HG03175 (cell line): ENCODE data around the gene TBC1D24.

ENCODE experiments used
- ATAC-seq: cut with Tn5 transposase; IDR thresholded peaks from one replicate; pipeline ENCODE4 v1.9.1; 2021; ENCODE audit warnings: mild to moderate bottlenecking, moderate library complexity; ENCODE audit not compliant: unreplicated experiment

The TBC1D24 gene

DNA sequence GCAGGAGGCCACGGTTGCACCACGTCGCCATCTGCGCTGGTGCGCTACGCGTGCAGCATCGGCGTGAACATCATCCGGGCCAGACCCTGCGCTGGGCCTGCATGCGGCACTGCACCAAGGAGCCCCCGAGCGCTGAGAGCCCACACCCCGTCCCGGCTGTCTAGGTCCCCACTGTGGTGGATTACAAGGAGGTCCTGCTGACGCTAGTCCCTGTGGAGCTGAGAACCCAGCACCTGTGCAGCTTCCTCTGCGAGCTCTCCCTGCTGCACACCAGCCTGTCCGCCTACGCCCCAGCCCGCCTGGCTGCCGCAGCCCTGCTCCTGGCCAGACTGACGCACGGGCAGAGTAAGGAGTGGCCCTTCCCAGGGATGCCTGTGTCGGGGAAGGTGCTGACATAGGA, 25.8 kb upstream of the TBC1D24 start:
- ATAC-seq: no peak

GRCh38 chr16:2450535-2450934, 24.4 kb upstream of the TBC1D24 start:
- no peak for ATAC-seq

- ATAC-seq: no peak
These were observed 23.9 kb upstream of the TBC1D24 start for GRCh38 chr16:2450975-2451381.

GRCh38 chr16:2451851-2452320, 23.0 kb upstream of the TBC1D24 start:
- no peak for ATAC-seq

DNA sequence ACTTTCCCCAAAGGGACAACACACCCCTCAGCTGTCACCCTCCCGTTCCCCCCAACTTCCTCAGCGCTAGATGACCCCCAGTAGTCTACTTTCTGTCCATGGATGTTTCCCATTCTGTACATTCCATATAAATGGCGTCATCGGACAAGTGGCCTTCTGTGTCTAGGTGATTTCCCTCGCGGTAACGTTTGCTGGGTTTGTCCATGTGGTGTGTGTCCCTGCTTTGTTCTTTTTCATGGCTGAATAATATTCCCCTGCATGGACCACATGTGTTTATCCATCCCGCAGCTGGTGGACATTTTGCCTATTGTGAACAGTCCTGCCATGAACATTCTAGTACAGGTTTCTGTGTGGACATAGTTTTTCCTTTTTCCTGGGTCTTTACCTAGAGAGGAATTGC, 22.3 kb upstream of the TBC1D24 start:
- no peak for ATAC-seq

DNA sequence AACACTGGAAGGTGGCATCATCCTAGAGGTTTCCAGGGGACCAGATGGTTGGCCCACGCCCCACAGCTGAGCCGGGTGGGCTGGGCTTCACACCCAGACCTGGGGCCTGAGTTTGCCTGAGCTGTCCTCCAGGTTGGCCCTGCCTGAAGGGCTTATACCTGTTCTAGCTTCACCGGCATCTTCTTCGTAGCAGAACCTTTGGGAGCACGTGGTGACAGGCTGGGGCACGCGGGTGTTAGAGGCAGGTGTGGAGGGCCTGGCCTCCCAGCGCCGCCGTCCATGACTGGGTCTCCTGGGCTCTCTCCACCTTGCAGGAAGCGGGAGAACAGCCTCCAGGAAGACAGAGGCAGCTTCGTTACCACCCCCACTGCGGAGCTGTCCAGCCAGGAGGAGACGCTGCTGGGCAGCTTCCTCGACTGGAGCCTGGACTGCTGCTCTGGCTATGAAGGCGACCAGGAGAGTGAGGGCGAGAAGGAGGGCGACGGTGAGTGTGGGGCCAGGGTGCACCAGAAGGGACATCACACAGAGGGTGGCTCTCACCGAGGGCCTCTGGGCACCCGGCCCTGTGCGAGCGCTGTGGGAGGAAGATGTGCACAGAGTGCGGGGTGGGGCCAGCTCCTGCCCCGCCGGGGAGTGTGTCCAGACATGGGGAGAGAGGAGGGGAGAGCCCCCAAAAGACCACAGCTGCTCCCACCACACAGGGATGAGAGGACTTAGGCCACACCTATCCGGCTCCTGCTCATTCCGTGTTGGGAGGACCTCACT, 19.7 kb upstream of the TBC1D24 start:
- no peak for ATAC-seq

GRCh38 chr16:2456551-2457153, 18.3 kb upstream of the TBC1D24 start:
- no peak for ATAC-seq

DNA sequence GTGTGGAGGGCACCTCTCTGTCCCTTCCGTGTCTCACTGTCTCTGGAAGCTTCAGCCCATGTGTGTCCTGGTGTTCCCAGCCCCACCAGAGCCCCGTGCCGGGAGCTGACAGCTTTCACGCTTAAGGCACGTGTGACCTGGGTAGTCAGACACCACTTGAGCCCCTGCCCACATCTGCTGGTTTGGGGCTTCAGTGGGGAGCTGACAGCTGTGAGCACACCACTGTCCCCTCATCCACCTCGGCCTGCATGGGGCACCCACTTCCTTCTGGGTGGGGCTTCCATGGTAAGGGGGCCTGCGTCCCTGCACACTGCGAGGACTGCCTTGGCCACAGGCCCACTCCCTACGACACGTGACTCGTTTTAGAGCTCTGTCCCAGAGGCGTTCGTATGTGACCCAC, 17.7 kb upstream of the TBC1D24 start:
- ATAC-seq: no peak

DNA sequence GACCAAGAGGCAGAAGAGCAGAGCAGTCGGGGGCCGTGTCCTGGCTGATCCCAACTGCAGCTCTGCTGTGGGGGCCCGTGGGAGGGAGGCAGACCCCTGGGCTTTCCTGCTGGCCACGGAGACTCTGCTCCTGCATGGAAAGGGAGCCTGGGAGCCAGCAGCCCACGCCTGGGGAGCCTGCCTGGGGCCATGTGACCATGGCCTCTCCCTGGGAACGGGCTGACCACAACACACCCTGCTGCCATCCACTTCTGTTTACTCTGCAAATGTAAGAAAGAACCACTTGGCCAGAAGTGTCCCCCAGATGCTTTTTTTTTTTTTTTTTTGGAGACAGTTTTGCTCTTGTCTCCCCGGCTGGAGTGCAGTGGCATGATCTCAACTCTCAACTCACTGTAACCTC, 17.0 kb upstream of the TBC1D24 start:
- no peak for ATAC-seq

GRCh38 chr16:2458887-2459646, 15.9 kb upstream of the TBC1D24 start:
- no peak for ATAC-seq

GRCh38 chr16:2459647-2460390, 15.1 kb upstream of the TBC1D24 start, which contains the start of gene TEDC2:
Gene TEDC2, plus strand, starts transcription at chr16:2460109. Its CDS starts 36 bp downstream, at chr16:2460145.
- peak; percentile 80 for ATAC-seq

DNA sequence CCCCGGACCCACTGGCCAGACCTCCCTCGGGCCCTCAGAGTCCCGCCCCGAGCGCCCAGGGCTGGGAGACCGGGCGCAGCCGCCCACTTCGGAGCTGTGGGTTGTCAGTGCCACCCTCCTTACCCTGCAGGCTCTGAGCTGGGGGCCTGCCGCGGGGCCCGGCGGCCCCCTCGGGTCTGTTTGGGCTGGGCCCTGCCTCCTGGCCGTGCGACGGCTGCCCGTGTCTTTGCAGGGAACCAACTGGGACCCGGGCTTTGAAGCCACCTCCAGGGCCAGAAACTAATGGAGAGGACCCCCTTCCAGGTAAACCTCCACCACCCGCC, 14.6 kb upstream of the TBC1D24 start:
- no peak for ATAC-seq

DNA sequence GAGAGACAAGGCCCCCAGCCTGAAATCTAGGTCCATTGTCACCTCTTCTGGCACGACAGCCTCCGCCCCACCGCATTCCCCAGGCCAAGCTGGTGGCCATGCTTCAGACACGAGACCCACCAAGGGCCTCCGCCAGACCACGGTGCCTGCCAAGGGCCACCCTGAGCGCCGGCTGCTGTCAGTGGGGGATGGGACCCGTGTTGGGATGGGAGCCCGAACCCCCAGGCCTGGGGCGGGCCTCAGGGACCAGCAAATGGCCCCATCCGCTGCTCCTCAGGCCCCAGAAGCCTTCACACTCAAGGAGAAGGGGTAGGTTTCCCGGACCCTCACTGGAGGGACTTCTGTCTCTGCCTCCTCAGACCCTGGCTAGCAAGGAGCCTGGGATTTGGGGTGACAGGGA, 14.0 kb upstream of the TBC1D24 start:
- ATAC-seq: no peak

GRCh38 chr16:2462031-2462866, 12.7 kb upstream of the TBC1D24 start:
- no peak for ATAC-seq

DNA sequence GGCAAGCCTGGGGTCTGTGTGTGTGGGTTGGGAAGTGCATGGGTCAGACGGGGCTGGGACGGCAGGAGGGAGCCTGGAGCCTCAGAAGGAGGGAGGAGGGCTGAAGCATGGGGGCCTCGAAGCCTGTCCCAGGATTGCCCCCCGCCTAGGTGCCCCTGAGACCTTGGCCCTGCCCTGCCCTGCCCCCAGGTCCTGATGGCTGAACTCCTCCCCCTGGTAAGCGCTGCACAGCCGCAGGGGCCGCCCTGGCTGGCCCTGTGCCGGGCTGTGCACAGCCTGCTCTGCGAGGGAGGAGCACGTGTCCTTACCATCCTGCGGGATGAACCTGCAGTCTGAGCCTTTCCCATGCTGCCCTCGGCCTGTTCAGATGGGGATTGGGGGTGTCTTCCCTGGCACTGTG, 10.6 kb upstream of the TBC1D24 start:
- ATAC-seq: no peak

GRCh38 chr16:2465653-2466415, 9.1 kb upstream of the TBC1D24 start:
- ATAC-seq: no peak

- no peak for ATAC-seq
These were observed 8.0 kb upstream of the TBC1D24 start for GRCh38 chr16:2466667-2467527.

- no peak for ATAC-seq
These were observed 7.2 kb upstream of the TBC1D24 start for GRCh38 chr16:2467528-2468232.
